HG03025 (cell line): ENCODE results near the gene PLS1.
"Not testable (repeated sequence)": the region's sequence is repeated elsewhere in the genome, so short reads cannot be mapped to it uniquely, and the experiment has no call there.

Source experiments
- ATAC-seq: cut with Tn5 transposase; IDR thresholded peaks from one replicate; pipeline ENCODE4 v1.9.1; 2021; ENCODE audit warnings: mild to moderate bottlenecking, moderate library complexity; ENCODE audit not compliant: unreplicated experiment, low FRiP score

PLS1 gene

DNA sequence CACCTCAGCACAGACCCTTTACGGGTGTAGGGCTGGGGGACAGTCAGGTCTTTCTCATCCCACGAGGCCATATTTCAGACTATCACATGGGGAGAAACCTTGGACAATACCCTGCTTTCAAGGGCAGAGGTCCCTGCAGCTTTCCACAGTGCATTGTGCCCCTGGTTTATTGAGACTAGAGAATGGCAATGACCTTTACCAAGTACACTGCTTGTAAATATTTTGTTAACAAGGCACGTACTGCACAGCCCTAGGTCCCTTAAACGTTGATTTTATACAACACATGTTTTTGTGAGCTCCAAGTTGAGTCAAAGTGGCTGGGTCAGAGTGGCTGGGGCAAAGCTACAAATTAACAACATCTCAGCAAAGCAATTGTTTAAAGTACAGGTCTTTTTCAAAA, 156.4 kb downstream of the PLS1 start:
- not testable (repeated sequence) for ATAC-seq

DNA sequence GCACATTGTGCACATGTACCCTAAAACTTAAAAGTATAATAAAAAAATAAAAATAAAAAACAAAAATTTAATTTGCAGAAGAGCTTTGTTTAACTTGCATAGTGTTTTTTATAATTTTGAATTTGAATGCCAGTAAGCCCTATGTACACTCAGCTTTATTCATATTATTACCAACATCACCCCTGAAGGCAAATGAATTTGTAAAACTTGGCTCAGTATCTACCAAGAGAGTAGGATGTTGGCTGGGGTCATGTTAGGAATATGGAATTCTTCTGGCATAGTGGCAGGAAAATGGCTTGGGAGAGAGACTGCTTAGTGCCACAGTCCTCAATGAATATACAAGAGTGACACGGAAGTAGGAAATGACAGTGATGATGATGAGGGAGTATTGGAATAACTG, 158.3 kb downstream of the PLS1 start:
- no peak for ATAC-seq
